Activated CD4-positive, alpha-beta T cell treated with anti-CD3 and anti-CD28 coated beads, Interleukin-10, Interleukin-2, amounts not matched to agents 100 ng/mL and 50 ng/mL, durations not matched to agents 16 hours and 8 hours (primary cell): ENCODE data around the gene ASCC2.
"Not testable (repeated sequence)": the region's sequence is repeated elsewhere in the genome, so short reads cannot be mapped to it uniquely, and the experiment has no call there.

Experiments
- DNase-seq: peaks from one replicate; pipeline ENCODE4 v3.0.0-alpha.2; 2020

The ASCC2 gene, protein sequence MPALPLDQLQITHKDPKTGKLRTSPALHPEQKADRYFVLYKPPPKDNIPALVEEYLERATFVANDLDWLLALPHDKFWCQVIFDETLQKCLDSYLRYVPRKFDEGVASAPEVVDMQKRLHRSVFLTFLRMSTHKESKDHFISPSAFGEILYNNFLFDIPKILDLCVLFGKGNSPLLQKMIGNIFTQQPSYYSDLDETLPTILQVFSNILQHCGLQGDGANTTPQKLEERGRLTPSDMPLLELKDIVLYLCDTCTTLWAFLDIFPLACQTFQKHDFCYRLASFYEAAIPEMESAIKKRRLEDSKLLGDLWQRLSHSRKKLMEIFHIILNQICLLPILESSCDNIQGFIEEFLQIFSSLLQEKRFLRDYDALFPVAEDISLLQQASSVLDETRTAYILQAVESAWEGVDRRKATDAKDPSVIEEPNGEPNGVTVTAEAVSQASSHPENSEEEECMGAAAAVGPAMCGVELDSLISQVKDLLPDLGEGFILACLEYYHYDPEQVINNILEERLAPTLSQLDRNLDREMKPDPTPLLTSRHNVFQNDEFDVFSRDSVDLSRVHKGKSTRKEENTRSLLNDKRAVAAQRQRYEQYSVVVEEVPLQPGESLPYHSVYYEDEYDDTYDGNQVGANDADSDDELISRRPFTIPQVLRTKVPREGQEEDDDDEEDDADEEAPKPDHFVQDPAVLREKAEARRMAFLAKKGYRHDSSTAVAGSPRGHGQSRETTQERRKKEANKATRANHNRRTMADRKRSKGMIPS

DNA sequence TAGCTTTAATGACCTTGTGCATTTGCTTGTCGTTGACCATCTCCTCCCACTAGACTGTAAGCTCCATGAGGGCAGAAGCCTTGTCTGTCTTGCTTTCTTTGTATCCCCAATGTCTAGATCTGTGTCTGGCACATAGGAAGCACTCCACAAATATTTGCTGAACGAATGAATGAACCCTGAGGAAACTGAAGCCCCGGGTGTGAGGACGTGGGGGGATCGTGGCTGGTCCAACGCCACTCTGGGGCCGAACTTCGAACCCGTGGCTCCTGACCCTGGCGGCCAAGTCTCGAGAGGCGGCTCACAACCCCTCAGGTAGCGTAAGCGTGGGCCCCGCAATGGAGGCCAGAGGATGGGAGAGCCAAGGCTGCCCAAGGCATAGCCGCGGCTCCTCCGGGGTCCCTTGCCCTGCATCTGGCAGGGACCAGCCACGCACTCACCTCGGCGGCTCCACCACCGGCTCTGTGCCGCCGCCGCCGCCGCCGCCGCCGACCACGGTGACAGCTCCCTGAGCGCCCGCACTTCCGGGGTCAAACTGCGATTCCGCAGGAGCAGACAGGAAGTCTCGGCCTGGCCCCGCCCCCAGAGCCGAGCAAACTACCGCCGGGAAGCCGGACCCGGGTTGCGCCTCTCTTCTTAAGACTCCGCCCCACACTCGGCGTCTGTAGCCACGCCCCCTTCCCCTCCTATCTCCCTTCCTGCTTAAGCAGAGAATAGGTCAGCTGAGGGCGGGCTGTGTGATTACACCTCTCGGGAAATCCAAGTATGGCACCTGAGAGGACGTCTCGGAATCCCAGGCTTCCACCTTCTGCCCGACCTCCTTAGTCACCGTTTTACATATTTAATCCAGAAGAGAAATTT lies at the start of gene ASCC2:
ASCC2 (minus strand) TSS at position 534 of the 858 bp plus-strand sequence. CDS start 5,949 bp downstream, outside the sequence.
- DNase-seq, result peak; percentile 99

GRCh38 chr22:29887358-29887757 lies 49.3 kb upstream of the ASCC2 start:
- DNase-seq, result no peak

DNA sequence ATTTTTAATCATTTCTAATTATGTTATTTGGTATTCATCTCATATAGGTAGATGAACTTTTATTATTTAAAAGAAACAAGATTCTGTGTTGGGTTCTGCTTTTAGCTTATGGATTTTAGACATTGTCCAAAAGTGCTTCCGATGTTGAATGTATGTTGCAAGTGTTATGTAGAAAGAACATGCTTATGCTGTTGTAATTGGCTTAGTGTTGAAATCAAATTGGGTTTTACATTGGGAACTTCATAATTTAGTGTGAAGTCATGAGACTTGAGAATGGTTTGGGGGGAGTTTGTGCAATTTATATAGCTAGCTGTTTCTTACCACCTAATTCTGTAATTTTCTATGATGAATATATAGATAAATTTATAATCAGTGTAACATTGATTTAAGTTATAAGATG lies 48.5 kb upstream of the ASCC2 start:
- DNase-seq, result no peak

- DNase-seq, result no peak
These were observed 47.5 kb upstream of the ASCC2 start for GRCh38 chr22:29885610-29886009.

DNA sequence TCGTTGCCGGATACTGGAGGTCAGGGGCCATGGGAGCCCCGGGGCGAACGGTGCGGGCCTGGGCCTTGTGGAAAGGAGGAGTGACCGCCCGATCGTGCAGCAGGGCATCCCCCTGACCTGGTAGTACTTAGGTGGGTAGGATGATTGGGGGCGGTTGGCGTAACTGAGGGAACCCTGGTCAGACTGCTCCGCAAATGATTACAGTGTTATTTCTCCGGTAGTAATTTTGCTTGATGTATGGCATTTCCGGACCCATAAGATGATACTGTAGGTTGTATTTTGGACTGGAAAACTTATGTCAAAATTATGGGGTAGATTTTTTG lies 45.7 kb upstream of the ASCC2 start:
- DNase-seq, result no peak

DNA sequence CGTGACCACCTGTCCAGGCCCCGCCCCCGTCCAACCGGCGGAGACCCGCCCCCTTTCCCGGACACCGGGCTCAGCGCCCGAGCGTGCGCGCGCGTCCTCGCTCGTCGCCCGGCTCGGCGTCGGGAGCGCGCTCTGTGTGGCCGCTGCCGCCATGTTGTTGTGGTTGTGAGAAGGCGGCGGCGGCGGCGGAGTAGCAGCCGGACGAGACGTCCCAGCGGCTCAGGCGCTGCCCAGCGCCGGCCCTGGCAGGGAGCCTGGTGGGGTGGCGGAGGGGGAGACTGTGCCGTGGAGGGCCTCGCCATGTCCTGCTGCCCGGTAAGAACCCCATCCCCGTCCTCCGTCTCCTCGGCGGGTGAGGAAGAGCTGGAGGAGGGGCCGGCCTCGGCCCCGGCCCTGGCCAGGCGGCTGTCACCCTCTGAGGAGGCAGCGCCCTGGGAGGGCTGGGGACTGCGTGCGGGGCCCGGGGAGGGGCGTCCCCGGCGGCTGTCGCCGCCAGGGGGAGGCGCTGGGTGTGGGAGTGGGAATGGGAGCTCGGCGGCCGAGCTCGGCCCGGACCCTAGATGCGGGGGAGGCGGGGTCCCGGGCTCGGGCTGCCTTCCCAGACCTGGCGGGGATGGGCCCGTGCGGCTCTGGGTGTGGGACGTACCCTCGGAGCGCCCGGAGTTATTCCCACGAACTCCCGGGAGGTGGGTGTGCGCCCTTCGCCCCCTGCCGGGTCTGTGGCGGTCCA lies 45.1 kb upstream of the ASCC2 start, which contains the start of gene MTMR3:
MTMR3 (plus strand) TSS at position 130 of the 730 bp plus-strand sequence. CDS start 87,886 bp downstream, outside the sequence.
- peak; percentile 97 for DNase-seq

- no peak for DNase-seq
These were observed 44.6 kb upstream of the ASCC2 start for GRCh38 chr22:29882716-29883044.

DNA sequence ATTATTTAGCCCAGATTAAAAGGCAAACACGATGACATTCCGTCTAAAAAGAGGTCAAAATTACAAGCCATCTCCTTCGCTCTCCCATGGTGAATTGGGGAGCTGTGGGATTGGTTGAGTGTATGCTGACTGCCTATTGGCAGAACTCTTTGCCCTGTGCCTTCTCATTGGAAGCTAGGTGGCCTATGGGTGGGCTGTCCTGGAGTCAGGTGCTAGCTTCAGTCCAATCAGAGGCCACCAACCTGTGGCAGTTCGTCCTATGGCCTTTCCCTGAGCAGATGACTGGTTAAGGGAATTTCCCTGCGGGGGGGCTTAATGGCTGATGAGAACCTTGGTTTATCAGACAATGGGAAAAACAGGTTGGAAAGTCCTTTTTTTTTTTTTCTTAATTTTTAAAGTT lies 41.7 kb upstream of the ASCC2 start:
- no peak for DNase-seq

DNA sequence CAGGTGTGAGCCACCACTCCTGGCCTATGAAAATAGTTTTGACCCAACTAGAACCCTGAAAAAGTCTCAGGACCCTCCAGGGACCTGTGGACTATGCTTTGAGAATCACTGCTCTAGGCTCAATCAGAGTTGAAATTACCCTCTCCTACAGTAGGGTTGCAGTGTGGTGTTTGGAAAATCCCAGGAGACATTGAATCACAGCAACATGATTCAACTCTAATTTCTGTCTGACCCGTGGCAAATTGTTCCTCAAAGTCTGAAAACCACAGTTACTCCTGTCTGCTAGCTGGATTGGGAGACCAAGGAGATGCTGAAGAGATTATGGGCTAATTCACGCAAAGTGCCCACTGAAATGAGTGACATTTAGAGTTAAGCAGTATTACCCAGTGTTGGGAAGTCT lies 39.5 kb upstream of the ASCC2 start:
- no peak for DNase-seq

GRCh38 chr22:29873943-29874342 lies 35.9 kb upstream of the ASCC2 start:
- DNase-seq, result no peak

DNA sequence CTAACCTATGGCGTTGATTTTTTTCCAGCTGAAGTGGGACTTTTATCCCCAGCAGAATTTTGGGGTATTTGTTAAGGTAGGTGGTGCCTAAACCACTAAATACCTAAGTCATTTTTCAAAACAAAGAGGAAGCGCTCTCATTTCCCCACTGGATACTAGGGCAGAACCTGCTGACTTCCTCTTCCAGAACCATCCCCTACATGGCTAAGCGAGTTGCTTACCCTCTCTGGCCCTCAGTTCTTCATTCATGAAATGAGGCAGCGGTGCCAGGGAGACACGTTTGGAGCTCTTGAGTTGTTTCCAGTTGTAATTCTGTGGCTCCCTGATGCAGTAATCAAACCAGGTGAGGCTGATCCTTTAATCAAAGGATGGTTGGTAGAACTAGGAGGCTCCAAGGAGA lies 34.9 kb upstream of the ASCC2 start:
- DNase-seq, result no peak

DNA sequence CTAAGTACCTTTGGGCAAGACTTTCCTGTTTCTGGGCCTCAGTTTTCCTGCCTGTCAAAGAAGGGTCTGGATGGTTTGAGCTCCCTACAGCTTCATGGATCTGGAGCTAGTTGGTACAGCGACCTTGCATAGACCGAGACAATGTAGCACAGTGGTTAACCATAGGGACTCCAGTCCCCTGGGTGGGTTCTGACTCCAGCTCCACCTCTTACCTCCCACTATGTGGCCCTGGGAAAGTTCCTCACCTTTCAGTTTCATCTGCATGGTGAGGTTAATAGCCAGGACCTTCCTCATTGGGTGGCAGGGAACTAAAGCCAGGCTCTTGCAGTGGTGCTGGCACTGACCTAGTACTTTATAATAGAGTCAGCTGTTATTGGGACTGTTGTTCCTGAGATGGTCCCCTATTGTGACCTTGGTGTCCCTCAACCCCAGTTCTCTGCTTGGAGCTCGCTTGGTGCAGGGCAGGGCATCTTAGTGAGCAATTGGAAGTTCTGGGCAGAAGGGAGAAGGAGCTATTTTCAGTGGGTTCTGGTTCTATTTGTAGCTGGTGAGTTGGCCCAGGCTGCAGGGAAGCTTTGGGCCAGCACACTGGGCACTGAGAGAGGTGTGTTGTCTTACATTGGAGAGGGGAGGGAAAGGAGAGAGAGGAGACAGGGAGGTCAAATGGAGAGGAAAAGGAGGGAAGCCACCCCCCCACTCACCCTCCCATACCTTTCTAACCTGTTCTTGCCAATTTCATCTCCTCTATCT lies 34.2 kb upstream of the ASCC2 start:
- DNase-seq, result no peak

- no peak for DNase-seq
These were observed 33.6 kb upstream of the ASCC2 start for GRCh38 chr22:29871684-29872083.

DNA sequence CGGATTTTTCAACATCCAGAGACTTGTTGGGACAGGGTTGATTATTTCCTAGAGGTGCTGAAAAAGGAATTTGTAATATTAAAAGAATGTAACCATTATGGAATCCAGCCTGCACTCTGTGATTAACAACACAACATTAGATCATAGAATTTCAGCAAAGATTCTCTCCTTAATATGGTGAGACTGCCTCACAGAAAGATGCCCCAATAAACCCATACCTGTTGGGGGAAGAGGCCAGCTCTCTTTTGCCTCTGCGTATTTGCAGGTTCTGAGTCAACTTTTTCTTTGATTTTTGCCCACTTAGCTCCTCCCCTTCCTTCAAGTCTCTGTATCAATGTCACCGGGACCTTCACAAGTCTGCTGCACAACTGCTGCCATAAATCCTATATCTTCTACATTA lies 32.5 kb upstream of the ASCC2 start:
- DNase-seq, result peak; percentile 40

DNA sequence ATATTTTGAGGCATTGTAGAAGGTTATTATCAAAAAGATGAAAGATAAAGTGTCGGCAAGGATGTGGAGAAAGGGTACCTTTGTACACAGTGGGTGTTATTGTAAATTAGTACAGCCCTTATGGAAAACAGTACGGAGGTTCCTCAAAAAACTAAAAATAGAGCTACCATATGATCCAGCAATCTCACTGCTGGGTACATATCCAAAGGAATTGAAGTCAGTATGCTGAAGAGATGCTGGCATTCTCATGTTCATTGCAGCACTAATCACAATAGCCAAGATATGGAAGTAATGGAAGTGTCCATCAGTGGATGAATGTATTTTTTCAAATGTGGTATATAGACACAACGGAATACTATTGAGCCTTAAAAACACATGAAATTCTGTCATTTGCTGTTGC lies 29.8 kb upstream of the ASCC2 start:
- DNase-seq, result no peak

DNA sequence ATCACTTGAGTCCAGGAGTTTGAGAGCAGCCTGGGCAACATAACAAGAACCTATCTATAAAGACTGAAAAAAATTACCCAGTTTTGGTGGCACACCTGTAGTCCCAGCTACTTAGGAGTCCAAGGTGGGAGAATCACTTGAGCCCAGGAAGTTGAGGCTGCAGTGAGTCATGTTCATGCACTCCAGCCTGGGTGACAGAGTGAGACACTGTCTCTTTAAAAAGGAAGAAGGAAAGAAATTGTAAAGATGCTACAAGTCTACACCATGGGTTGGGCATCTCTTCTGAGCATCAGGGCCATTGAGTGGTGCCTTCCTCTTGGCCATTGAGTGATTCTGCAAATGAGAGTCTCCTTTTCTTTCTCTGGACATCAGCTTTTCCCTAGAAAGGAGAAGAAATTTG lies 29.2 kb upstream of the ASCC2 start:
- no peak for DNase-seq

DNA sequence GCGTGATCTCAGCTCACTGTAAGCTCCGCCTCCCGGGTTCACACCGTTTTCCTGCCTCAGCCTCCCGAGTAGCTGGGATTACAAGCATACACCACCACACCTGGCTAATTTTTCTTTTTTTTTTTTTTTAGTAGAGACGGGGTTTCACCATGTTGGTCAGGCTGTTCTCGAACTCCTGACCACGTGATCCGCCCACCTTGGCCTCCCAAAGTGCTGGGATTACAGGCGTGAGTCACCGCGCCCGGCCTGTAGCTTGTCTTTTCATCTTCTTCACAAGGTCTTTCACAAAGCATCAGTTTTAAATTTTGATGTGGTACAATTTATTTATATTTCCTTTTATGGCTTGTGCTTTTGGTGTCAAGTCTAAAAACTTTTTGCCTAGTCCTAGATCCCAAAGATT lies 27.5 kb upstream of the ASCC2 start:
- DNase-seq, result not testable (repeated sequence)

DNA sequence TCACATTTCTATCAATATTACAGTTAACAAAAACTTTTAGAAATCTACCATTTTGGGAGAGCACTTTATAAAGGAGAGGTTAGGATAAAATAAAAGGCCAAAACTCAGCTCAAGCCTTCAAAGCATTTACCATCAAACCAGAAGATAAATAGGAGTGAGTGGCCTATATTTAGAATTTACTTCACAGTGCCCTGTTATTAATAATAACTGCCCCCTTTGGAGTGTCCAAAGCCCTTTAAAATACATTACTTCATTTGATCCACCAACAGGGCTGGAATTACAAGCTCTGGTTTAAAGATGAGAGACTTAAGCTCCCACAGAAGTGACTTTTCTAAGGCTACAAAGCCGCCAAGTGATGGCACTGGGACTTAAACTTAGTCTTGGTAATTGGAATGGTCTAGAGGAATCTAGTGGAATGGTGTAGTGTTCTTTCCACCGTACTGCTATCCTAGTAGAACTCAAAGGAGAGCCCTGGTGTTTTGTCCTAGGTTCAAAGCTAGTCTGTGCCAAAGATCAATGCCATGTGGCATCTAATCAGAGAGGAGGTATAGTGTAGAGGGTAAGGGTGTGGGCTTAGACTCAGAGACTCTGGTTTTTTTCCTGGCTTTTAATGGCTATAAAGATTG lies 23.7 kb upstream of the ASCC2 start:
- no peak for DNase-seq

DNA sequence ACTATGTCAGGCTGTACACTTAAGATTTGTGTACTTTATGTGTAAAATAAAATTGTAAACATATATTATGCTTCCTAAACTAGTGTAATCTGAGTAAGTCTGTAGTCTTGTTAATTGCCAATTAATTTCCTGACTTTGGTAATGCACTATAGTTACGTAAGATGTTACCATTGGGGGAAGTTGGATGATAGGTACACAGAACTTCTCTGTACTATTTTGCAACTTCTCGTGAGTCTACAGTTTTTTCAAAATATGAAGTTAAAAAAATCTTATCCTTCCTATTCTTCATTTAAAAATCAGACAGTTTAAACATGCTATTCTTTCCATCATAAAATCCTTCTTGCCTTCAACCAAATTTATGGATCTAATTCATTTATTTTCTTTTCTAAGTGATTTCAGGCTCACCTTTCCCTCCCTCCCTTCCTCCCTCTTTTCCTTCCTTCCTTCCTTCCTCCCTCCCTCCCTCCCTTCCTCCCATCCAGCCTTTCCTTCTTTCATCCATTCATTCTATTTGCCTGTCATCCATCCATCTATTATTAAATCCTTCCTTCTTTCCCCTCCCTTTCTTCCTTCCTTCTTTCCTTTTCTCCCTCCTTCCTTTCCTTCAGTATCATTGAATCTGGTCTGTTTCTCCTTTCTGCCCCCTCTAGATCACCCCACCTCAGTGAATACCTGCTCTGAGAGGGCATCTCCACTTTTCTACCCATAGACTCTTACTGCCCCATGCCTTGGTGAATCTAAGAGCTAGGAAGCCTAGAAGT lies 22.1 kb upstream of the ASCC2 start:
- DNase-seq, result no peak

DNA sequence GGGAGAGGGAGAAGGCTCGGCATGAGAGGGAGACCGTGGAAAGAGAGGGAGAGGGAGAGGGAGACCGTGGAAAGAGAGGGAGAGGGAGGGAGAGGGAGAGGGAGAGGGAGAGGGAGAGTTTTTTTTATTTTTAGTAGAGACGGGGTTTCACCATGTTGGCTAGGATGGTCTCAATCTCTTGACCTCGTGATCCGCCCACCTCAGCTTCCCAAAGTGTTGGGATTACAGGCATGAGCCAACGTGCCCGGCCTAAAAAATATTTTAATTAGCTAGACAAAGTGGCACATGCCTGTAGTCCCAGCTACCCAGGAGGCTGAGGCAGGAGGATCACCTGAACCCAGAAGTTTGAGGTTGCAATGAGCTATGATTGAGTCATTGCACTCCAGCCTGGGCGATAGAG lies 21.0 kb upstream of the ASCC2 start:
- DNase-seq, result not testable (repeated sequence)

GRCh38 chr22:29856496-29856895 lies 18.4 kb upstream of the ASCC2 start:
- DNase-seq, result no peak
